ENCODE measurements around the gene SLC6A8.

GRCh38 chrX:153645921-153646488 is 41.7 kb upstream of the SLC6A8 start:
- no peak for TF ChIP-seq POLR2A (IDR thresholded peaks at IDR 0.05)
- no peak for TF ChIP-seq CTCF (IDR thresholded peaks at IDR 0.05)
